Kidney capillary endothelial cell (primary cell): ENCODE data around the gene KATNB1.
"Not testable (repeated sequence)": the region's sequence is repeated elsewhere in the genome, so short reads cannot be mapped to it uniquely, and the experiment has no call there.

Source experiments
- DNase-seq: peaks from one replicate; pipeline ENCODE4 v3.0.0-alpha.2; 2018; ENCODE audit warnings: low spot score

Gene KATNB1

GRCh38 chr16:57725976-57726375 is 9.6 kb upstream of the KATNB1 start:
- DNase-seq = no peak

GRCh38 chr16:57726433-57726947 is 9.1 kb upstream of the KATNB1 start:
- no peak for DNase-seq

DNA sequence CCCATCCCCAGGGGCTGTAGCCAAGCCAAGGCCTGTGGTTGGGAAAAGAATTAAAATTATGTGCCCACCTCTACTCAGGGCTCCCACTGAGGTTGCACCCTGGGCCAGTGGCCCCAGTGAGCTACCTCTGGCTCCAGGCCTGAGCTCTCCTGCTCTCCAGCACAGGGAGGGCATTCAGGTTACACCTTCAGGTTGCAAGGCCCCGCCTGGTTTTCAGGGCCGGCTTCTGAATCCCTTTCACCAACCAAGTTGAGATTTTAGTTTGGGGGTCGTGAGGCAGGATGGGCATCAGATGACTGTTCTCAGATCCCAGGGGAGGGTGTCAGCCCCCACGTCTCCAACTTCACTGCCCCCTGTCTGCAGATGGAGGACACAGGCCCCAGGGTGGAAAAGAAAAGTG is 8.0 kb upstream of the KATNB1 start:
- DNase-seq = no peak

DNA sequence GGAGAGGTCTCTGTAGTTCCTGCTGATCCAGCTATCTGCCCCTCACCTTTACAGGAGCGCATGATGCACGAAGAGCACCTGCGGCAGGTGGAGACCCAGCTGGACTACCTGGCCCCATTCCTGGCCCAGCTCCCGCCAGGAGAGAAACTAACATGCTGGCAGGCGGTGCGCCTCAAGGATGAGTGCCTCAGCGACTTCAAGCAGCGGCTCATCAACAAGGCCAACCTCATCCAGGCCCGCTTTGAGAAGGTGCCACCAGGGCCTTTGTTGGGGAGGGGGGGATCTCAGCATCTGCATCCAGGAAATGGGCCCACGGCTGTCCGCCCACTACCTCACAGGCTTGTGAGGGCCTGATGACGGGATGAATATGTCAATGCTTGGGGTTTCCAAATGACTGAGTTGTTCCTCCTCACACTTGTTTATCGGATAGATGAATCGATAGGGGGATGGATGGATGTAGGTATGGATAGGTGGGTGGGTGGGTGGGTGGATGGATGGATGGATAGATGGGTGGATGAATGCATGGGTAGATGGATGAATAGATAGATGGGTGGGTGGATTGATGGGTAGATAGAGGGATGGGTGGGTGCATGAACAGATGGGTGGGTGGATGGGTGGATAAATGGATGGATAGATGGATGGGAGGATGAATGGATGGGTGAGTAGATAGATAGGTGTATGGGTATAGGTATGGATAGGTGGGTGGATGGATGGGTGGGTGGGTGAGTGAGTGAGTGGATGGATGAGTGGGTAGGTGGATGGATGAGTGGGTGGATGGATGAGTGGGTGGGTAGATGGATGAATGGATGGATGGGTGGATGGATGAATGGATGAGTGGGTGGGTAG is 7.0 kb upstream of the KATNB1 start:
- DNase-seq = no peak

DNA sequence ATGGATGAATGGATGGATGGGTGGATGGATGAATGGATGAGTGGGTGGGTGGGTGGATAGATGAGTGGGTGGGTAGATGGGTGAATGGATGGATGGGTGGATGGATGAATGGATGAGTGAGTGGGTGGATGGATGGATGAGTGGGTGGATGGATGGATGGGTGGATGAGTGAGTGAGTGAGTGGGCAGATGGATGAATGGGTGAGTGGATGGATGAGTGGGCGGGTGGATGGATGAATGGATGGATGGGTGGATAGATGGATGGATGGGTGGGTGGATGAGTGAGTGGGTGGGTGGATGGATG is 6.4 kb upstream of the KATNB1 start:
- DNase-seq = no peak

GRCh38 chr16:57729852-57730251 is 5.7 kb upstream of the KATNB1 start:
- DNase-seq = not testable (repeated sequence)

GRCh38 chr16:57730771-57731730 is 4.5 kb upstream of the KATNB1 start:
- no peak for DNase-seq

- DNase-seq = no peak
These were observed 3.5 kb upstream of the KATNB1 start for GRCh38 chr16:57732037-57732436.

DNA sequence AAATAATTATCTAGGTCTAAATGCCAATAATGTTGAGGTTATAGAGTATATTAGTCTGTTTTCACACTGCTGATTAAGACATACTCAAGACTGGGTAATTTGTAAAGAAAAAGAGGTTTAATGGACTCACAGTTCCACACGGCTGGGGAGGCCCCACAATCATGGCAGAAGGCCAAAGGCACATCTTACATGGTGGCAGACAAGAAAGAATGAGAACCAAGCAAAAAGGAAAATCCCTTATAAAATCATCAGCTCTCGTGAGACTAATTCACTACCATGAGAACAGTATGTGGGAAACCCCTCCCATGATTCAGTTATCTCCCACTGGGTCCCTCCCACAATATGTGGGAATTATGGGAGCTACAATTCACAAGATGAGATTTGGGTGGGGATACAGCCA is 2.9 kb upstream of the KATNB1 start:
- no peak for DNase-seq

DNA sequence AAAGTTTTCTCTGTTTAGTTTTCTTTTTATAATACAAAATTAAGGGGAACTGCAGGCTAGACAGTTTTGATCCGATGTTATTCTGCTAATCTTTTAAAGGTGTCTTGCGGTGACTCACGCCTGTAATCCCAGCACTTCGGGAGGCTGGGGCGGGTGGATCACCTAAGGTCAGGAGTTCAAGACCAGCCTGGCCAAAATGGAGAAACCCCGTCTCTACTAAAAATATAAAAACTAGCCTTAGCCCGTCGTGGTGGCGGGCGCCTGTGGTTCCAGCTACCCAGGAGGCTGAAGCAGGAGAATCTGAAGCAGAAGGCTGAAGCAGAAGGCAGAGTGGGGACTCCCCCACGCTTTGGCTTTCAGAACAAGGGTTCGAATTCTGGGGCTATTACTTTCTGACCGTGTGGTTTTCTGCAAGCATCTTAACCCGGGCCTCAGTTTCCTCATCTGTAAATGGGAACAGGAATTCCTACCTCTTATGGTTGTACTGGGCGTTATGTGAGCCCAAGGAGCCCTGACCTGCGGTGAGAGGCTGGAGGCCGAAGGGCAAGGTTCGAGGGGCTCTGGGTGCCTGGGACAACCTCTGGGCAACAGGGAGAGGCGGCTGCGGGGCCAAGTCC is 1.2 kb upstream of the KATNB1 start:
- no peak for DNase-seq

DNA sequence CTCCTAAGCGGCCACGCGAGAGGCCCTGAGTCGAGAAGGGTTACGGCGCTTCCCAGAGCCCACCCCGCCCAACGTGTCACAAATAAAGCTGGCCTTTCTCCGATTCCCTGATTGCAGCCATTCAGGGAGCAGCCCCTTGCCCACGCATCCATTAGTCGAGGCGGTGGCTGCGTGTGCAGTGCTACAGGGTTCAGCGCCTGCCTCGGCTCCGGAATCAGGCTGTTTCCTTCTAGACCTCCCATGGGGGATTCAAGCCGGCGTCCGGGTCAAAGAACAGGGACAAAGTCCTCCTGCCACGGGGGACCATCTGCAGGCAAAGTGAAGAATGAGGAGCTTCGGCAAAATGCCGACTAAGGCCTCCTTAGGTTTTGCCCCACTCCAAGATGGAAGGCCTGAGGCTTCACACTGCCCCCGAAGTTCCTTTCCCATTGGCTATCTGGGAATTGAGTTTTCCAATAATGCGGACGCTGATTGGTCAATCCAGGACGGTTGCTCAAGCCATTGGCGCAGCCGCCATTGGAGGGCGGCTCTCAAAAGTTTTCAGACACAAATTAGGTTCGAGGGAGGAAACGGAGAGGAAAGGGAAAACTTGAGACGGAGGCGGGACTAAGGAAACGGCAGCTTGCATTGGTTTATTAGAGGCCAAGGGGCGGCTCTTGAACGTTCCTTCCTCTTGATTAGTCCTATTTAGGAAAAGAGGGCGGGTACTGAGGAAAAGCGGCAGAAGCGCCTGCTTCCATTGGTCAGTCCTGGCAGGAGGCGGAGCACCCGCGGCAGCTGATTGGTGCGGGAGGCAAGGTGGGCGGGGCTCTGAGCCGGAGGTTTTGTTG is 430 bp upstream of the KATNB1 start:
- DNase-seq = peak; percentile 99

DNA sequence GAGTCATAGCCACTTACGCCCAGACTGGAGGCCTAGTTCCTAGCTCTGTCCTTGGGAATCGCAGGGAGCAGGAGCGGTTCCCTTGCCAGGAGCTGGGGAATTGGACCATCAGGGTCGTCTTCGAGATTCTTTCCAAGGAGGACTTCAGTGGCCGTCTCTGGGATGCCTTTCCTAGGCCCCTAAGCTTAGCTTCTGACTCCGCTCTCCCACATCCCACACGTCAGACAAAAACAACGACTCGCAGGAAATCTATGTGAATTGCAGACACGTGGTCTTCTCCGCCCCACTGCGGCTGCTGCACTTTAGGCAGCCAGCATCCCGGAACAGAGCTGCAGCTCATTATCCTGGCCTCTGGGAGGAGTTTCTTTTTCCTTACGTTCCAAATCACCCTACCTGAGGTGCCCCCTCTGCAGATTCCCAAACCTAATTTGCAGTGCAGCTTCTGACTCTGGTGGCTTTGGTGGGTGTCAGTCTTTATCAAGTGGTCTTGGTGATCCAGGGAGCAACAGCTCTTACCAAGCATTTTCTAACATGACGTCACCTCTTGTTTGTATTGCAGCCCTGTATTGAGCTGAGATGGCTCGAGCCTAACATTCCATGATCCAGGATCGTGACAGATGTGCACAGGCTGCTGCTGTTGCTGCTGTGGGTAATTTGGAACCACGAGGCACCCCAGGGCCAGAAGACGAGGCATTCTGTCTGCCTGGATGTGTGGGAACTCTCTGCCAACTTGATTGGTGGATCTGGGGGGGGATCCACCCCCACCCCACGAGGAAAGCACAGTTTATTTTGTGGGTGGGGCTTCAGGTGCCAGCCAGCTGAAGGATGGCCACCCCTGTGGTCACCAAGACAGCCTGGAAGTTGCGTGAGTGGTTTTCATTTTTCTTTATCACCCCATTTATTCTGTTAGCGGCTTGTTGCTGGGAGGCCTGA is 1.1 kb downstream of the KATNB1 start:
- peak; percentile 82 for DNase-seq

- no peak for DNase-seq
These were observed 3.3 kb downstream of the KATNB1 start for GRCh38 chr16:57738844-57739243.

DNA sequence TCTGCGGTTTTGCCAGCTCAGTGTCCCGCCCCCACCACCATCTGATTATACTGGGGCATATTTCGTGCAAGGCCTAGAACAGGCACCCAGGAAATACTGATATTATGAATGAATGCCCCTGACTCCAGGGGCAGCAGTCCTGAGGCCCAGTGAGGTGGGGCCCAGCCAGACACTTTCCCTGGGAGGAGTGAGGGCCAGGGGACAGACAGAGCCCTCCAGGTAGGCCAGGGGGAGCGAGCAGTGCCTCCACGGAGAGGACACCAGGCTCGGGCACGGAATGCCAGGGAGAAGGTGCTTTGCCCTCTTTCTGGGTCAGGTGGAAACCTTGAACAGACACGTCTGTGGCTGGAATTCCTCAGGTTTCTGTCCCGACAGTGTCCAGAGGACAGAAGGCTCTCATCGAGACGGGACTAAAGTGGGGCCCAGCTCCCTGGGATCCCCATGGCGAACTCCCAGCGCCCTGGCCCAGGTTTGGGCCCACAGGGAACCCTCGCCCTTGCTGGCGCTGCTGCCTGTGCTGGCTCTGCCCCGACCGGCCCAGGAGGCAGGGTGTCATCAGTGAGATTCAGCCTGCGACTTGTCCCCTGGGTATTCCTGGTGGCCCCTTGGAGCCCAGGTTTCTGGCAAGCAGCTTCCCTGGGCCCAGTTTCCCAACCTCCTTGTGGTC is 4.3 kb downstream of the KATNB1 start:
- no peak for DNase-seq

DNA sequence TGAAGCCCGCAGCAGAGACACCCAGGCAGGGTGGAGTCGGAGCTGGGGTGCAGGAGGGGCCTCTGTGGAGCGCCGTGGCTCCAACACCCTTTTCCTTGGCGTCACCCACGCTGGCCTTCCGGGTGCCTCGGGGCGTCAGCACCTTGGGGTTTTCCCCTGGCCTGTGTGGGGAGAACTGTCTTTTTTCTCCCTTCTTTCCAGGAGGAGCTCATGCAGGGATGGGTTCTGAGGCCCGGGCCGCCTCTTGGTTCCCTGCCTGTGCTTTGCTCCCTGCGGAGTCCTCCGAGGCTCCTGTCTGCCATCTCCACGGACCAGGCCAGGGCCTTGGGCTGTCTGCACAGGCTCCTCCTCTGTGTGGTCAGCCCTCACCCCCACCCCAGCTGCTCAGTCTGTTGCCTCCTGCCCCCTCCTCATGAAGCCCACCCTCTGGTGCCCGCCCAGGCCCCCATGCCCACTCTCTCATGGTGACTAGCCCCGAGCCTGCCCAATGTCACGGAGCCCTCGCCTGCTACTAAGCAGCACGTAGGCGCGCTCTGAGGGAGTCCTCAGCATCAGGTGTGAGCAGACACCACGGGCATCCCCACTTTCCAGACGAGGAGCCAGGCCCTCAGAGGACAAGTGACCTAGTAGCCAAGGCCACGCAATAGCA is 5.0 kb downstream of the KATNB1 start:
- DNase-seq = no peak

DNA sequence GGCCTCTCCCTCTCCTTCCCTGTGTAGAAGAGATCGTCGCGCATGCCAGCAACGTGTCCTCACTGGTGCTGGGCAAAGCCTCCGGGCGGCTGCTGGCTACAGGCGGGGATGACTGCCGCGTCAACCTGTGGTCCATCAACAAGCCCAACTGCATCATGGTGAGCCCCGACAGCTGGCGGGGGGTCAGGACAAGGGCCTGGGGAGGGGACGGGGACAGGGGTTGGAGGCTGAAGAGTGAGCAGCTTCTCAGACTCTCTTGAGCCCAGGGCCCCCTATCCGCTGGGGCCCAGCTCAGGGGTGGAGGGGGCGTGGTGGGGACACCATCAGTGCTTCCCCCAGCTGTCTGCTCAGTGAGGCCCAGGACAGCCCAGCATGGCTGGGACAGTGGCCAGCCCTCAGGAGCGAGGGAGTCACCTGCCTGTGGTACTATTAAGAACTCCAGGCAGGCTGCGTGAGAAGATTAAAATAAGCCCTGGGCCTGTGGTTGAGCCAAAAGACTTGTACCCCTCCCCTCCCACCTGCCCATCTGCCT is 6.2 kb downstream of the KATNB1 start:
- no peak for DNase-seq

DNA sequence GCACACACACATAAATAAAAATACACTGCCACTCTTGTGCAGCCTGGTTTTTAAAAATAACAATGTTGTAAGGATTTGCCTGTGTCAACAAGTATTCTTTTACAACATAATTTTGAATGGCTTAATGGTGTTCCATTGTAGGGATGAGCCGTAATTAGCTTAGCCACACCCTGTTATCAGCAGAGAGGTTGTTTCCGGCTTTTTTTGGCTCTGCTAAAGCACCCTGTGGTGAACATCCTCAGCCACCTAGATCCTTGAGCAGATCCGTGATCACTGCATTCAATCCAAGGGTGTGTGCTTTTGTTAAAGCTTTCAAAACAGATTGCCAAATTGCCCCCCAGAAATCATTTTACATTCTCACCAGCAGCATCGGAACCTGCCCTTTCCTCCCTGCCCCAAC is 7.0 kb downstream of the KATNB1 start:
- DNase-seq = no peak

GRCh38 chr16:57743458-57743857 is 7.9 kb downstream of the KATNB1 start:
- DNase-seq = no peak
